Endothelial cell of umbilical vein (primary cell): ENCODE data around the gene CLTCL1.

Experiments used
- EZH2 ChIP-seq: IDR thresholded peaks from 2 replicates; pipeline ENCODE4 v1.6.1; 2012; ENCODE audit warnings: borderline replicate concordance, low read depth, mild to moderate bottlenecking, moderate library complexity, low read length, inconsistent platforms; ENCODE audit not compliant: severe bottlenecking
- JUN ChIP-seq: IDR thresholded peaks from 2 replicates; pipeline ENCODE4 v1.6.1; 2011; ENCODE audit warnings: borderline replicate concordance, low read depth; ENCODE audit not compliant: insufficient read length, insufficient read depth
- MYC ChIP-seq: IDR thresholded peaks from one replicate; pipeline ENCODE4 v1.6.1; 2011; ENCODE audit warnings: mild to moderate bottlenecking, low read depth, low read length
- POLR2A ChIP-seq: IDR thresholded peaks from 2 replicates; pipeline ENCODE4 v1.6.1; 2012; ENCODE audit warnings: low read depth, mild to moderate bottlenecking, control low read depth, low read length
- POLR2AphosphoS5 ChIP-seq: IDR thresholded peaks from 2 replicates; pipeline ENCODE4 v1.6.1; 2012; ENCODE audit warnings: low read depth, mild to moderate bottlenecking, control low read depth, low read length, moderate library complexity; ENCODE audit not compliant: insufficient read depth
- TF ChIP-seq, protein P1 (sequence below), 2 donors: IDR thresholded peaks; 1 replicate in 1 of 2; 2 replicates in 1 of 2; pipeline ENCODE4 v1.5.1; 2011; ENCODE audit warnings: low read length in 2 of 2, mild to moderate bottlenecking in 2 of 2, moderate library complexity in 2 of 2, control low read depth in 1 of 2, inconsistent platforms in 1 of 2, low read depth in 1 of 2; ENCODE audit not compliant: insufficient read depth in 1 of 2; ENCODE audit errors: extremely low read depth in 1 of 2
- TF ChIP-seq, protein P2 (sequence below): IDR thresholded peaks from 2 replicates; pipeline ENCODE4 v1.6.1; 2011; ENCODE audit not compliant: insufficient read depth, insufficient read length

DNA sequence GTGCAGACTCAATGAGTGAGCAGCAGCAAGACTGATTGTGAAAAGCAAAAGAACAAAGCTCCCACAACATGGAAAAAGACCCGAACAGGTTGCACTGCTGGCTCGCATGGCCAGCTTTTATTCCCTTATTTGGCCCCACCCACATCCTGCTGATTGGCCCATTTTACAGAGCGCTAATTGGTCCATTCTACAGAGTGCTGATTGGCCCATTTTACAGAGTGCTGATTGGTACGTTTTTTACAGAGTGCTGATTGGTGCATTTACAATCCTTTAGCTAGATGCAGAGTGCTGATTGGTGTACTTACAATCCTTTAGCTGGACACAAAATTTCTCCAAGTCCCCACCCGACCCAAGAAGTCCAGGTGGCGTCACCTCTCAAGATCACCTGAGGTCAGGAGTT is 97.6 kb downstream of the CLTCL1 start:
- TF ChIP-seq, protein P1, sequence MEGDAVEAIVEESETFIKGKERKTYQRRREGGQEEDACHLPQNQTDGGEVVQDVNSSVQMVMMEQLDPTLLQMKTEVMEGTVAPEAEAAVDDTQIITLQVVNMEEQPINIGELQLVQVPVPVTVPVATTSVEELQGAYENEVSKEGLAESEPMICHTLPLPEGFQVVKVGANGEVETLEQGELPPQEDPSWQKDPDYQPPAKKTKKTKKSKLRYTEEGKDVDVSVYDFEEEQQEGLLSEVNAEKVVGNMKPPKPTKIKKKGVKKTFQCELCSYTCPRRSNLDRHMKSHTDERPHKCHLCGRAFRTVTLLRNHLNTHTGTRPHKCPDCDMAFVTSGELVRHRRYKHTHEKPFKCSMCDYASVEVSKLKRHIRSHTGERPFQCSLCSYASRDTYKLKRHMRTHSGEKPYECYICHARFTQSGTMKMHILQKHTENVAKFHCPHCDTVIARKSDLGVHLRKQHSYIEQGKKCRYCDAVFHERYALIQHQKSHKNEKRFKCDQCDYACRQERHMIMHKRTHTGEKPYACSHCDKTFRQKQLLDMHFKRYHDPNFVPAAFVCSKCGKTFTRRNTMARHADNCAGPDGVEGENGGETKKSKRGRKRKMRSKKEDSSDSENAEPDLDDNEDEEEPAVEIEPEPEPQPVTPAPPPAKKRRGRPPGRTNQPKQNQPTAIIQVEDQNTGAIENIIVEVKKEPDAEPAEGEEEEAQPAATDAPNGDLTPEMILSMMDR (IDR thresholded peaks at IDR 0.05; ENCODE audit: extremely low read depth in 1 of 2, insufficient read depth in 1 of 2, low read depth in 1 of 2, low read length in 2 of 2): no peak
- TF ChIP-seq POLR2A: no peak
- no peak for TF ChIP-seq MYC
- TF ChIP-seq JUN: no peak
- TF ChIP-seq EZH2: no peak
- TF ChIP-seq, protein P2, sequence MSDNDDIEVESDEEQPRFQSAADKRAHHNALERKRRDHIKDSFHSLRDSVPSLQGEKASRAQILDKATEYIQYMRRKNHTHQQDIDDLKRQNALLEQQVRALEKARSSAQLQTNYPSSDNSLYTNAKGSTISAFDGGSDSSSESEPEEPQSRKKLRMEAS: no peak
- no peak for TF ChIP-seq POLR2AphosphoS5
